A673 (cell line): Measurements from ENCODE around the gene THADA.

Source experiments
- CTCF ChIP-seq: fragments of 300-800, 200-600 bp; sonication (generic); conservative IDR thresholded peaks from 2 replicates; pipeline ENCODE4 v1.5.1; 2017; ENCODE audit warnings: low read depth, mild to moderate bottlenecking, antibody characterized with exemption, low read length, moderate library complexity, mixed read lengths
- EZH2 ChIP-seq: fragments of 200-600 bp; sonication (generic); IDR thresholded peaks from 2 replicates; pipeline ENCODE4 v1.6.1; 2017; ENCODE audit warnings: borderline replicate concordance, low read depth, mild to moderate bottlenecking, mixed read lengths, antibody characterized with exemption, low read length; ENCODE audit not compliant: poor library complexity, severe bottlenecking

DNA sequence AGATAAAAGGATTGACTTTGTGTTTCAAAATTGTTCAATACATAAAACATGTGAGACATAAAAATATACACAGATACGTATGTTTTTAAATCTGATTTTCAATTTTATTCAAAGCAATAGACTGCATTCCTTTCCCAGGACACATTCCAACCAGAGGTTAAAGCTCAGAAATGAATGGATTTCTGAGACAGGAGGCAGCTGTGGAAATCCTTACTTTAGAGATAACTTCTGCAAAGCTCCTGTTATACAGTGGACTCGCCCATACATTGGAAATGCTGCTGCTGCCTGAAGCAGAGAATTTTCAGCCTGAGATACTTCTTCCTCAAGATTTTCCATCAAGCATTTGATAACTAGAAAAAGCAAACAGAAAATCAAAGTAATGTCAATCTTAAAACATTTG is 43.8 kb downstream of the THADA start:
- TF ChIP-seq CTCF (no peak), EZH2 (no peak)
